GM19023 (cell line): ENCODE results near the gene RPL22.
"Not testable (repeated sequence)": the region's sequence is repeated elsewhere in the genome, so short reads cannot be mapped to it uniquely, and the experiment has no call there.

Experiments
- ATAC-seq: cut with Tn5 transposase; IDR thresholded peaks from one replicate; pipeline ENCODE4 v1.9.1; 2021; ENCODE audit warnings: mild to moderate bottlenecking, moderate library complexity; ENCODE audit not compliant: unreplicated experiment

RPL22 gene

GRCh38 chr1:6234502-6235295 lies 35.3 kb upstream of the RPL22 start:
- no peak for ATAC-seq

GRCh38 chr1:6233376-6233775 lies 34.0 kb upstream of the RPL22 start:
- ATAC-seq: no peak

GRCh38 chr1:6225651-6226050 lies 26.3 kb upstream of the RPL22 start:
- no peak for ATAC-seq

GRCh38 chr1:6224718-6225117 lies 25.3 kb upstream of the RPL22 start:
- ATAC-seq: no peak

GRCh38 chr1:6223617-6224016 lies 24.2 kb upstream of the RPL22 start:
- ATAC-seq: no peak

GRCh38 chr1:6222636-6223035 lies 23.2 kb upstream of the RPL22 start:
- no peak for ATAC-seq

- no peak for ATAC-seq
These were observed 21.9 kb upstream of the RPL22 start for GRCh38 chr1:6221210-6221784.

GRCh38 chr1:6220236-6220635 lies 20.8 kb upstream of the RPL22 start:
- ATAC-seq: no peak

- ATAC-seq: not testable (repeated sequence)
These were observed 20.2 kb upstream of the RPL22 start for GRCh38 chr1:6219641-6220040.

- ATAC-seq: no peak
These were observed 19.2 kb upstream of the RPL22 start for GRCh38 chr1:6218375-6219164.

- no peak for ATAC-seq
These were observed 13.0 kb upstream of the RPL22 start for GRCh38 chr1:6212193-6212959.

GRCh38 chr1:6211731-6212130 lies 12.3 kb upstream of the RPL22 start:
- no peak for ATAC-seq

- ATAC-seq: no peak
These were observed 11.4 kb upstream of the RPL22 start for GRCh38 chr1:6210591-6211355.

- no peak for ATAC-seq
These were observed 10.5 kb upstream of the RPL22 start for GRCh38 chr1:6209661-6210580.

- no peak for ATAC-seq
These were observed 9.6 kb upstream of the RPL22 start for GRCh38 chr1:6208723-6209660.

GRCh38 chr1:6207921-6208320 lies 8.5 kb upstream of the RPL22 start:
- no peak for ATAC-seq

GRCh38 chr1:6207075-6207885 lies 7.9 kb upstream of the RPL22 start:
- ATAC-seq: no peak

GRCh38 chr1:6206520-6206855 lies 7.1 kb upstream of the RPL22 start:
- no peak for ATAC-seq
